Transverse colon (tissue), 4 donors: Measurements from ENCODE around the gene BCOR. TPM values are rescaled to one million over a fixed set of nuclear protein-coding genes. Genes with fewer than 3 reads are reported as not detected.
A peak's percentile ranks its signal among the peaks of the same experiment; 100 is the strongest.

Experiments
- DNase-seq: peaks from one replicate; pipeline ENCODE4 v3.0.0-alpha.2; 2019
- H3K27ac ChIP-seq, 4 donors: fragments of 200-600 bp; sonication (generic); 2 replicates each; pipeline ENCODE4 v1.5.1; 2016 to 2018; ENCODE audit warnings: inconsistent platforms in 4 of 4
- H3K27me3 ChIP-seq: fragments of 200-600 bp; sonication (generic); 2 replicates; pipeline ENCODE4 v1.5.1; 2017; ENCODE audit warnings: inconsistent platforms
- H3K36me3 ChIP-seq, 4 donors: fragments of 200-600 bp; sonication (generic); 2 replicates each; pipeline ENCODE4 v1.5.1; 2017 to 2019; ENCODE audit warnings: inconsistent platforms in 4 of 4
- H3K4me1 ChIP-seq, 4 donors: fragments of 200-600 bp; sonication (generic); 2 replicates each; pipeline ENCODE4 v1.5.1; 2017 to 2020; ENCODE audit warnings: inconsistent platforms in 4 of 4
- H3K4me3 ChIP-seq, 4 donors: fragments of 200-600 bp; sonication (generic); 1 replicate in 1 of 4; 2 replicates in 3 of 4; pipeline versions ENCODE4 v1.5.1 to v1.6.1; 2017 to 2019; ENCODE audit warnings: inconsistent platforms in 4 of 4
- H3K9me3 ChIP-seq, 2 donors: fragments of 200-600 bp; sonication (generic); 2 replicates each; pipeline ENCODE4 v1.5.1; 2017 to 2019; ENCODE audit warnings: inconsistent platforms in 2 of 2
- EP300 ChIP-seq: sonication (generic); formaldehyde crosslinking; IDR thresholded peaks from one replicate; pipeline ENCODE4 v1.6.1; 2017; ENCODE audit warnings: antibody characterized with exemption, low read depth
- POLR2A ChIP-seq: fragments of 450-650 bp; IDR thresholded peaks from one replicate; pipeline ENCODE4 v1.6.1; 2016; ENCODE audit warnings: antibody characterized with exemption, mild to moderate bottlenecking, moderate library complexity
- POLR2AphosphoS5 ChIP-seq, 3 donors: sonication (generic); formaldehyde crosslinking; IDR thresholded peaks; one replicate each; pipeline ENCODE4 v1.6.1; 2016; ENCODE audit warnings: antibody characterized with exemption in 3 of 3
- WGBS, 2 donors: methylation state at CpG; one replicate each; pipeline ENCODE4 v1.1.5; 2018; ENCODE audit warnings: low coverage in 1 of 2; 5-methylcytosine and 5-hydroxymethylcytosine counted together
- in situ Hi-C, 4 donors: fragments of 200-750 bp; cut with MboI; loops; one replicate each; pipeline versions ENCODE4 v1.15.0 to v1.15.1; 2017; ENCODE audit warnings: low sequenced_read_pairs in 3 of 4, low pct_ligation_motif_present in 1 of 4, low pct_unique_long_range_greater_than_20kb in 1 of 4
- intact Hi-C: fragments of 100-400 bp; cut with DNase I; formaldehyde crosslinking; loops from one replicate; pipeline ENCODE4 v1.15.1; 2023; ENCODE audit warnings: low total_unique reads
- total RNA-seq, 4 donors: library from RNA; depleted of rRNA; stranded (reverse); fragments of >200 nt; gene quantifications; one replicate each; pipeline ENCODE4 v1.1.0, GENCODE V29; 2016
- TF ChIP-seq, protein P1 (sequence below), 5 experiments: fragments of 200-600 bp in 3 of 5; fragments of 450-650 bp in 2 of 5; sonication (generic) in 3 of 5; IDR thresholded peaks; 1 replicate in 2 of 5; 2 replicates in 3 of 5; pipeline ENCODE4 v1.5.1; 2016 to 2017; ENCODE audit warnings: antibody characterized with exemption in 5 of 5, inconsistent platforms in 3 of 5, mild to moderate bottlenecking in 2 of 5, moderate library complexity in 1 of 5

The BCOR gene
- total RNA-seq, 4 donors from 2014 or later, result 17.9 to 27.8 (median 20.4) TPM

DNA sequence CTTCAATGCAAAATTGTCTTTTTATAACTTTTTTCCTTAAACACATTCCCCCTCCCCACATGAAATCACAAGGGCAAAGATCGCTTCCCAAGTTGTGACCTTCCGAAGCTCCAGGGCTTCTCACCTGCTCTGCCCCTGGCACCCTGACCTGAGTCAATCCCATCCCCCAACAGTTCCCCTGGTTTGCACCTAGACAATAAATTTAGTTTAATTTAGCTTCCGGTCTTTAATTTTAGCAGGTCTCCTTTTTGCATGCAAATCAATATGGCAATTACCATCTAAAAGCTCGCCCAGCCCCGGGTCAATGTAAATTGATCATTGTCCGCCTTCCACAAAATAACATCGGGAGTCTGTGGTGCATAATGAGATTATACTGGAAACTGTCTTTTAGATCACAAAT lies 6.8 kb downstream of the BCOR start:
- no peak for TF ChIP-seq EP300
- no peak for TF ChIP-seq POLR2A
- no peak for TF ChIP-seq POLR2AphosphoS5 (IDR thresholded peaks at IDR 0.05)
- TF ChIP-seq, protein P1, sequence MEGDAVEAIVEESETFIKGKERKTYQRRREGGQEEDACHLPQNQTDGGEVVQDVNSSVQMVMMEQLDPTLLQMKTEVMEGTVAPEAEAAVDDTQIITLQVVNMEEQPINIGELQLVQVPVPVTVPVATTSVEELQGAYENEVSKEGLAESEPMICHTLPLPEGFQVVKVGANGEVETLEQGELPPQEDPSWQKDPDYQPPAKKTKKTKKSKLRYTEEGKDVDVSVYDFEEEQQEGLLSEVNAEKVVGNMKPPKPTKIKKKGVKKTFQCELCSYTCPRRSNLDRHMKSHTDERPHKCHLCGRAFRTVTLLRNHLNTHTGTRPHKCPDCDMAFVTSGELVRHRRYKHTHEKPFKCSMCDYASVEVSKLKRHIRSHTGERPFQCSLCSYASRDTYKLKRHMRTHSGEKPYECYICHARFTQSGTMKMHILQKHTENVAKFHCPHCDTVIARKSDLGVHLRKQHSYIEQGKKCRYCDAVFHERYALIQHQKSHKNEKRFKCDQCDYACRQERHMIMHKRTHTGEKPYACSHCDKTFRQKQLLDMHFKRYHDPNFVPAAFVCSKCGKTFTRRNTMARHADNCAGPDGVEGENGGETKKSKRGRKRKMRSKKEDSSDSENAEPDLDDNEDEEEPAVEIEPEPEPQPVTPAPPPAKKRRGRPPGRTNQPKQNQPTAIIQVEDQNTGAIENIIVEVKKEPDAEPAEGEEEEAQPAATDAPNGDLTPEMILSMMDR (IDR thresholded peaks at IDR 0.05), result no peak
- in situ Hi-C loops, result no loop called here

GRCh38 chrX:40090050-40090804 lies 7.5 kb downstream of the BCOR start:
- peak; percentile 43 for DNase-seq
- no peaks in the 10 kb centered on the region for H3K36me3 ChIP-seq
- peak overlapping the region; percentile 56 to 83 (median 72) for H3K27ac ChIP-seq
- H3K9me3 ChIP-seq, result no peaks in the 10 kb centered on the region
- H3K4me1 ChIP-seq, result peaks cover 16 to 82% (median 39%) of the 10 kb centered on the region in 4 donors
- TF ChIP-seq POLR2A (no peak), POLR2AphosphoS5 (IDR thresholded peaks at IDR 0.05) (no peak), EP300 (no peak)
- TF ChIP-seq, protein P1 (IDR thresholded peaks at IDR 0.05), result no peak
- in situ Hi-C loops, result no loop called here
- no peaks in the 10 kb centered on the region for H3K27me3 ChIP-seq
- WGBS, 2 donors, result 21% methylated on average over 58 of the region's 63 CpGs; no CpG with 5 or more reads in 1 of the 2 donors
- intact Hi-C loops, result no loop called here
- peak overlapping the region in 3 of 4 donors; percentile 20 to 47 (median 22) for H3K4me3 ChIP-seq

More for the DNA sequence above, 6.8 kb downstream of the BCOR start:
- peak overlapping the region in 3 of 4 donors; percentile 66 to 83 (median 79) for H3K27ac ChIP-seq
- H3K27me3 ChIP-seq, result no peaks in the 10 kb centered on the region
- DNase-seq, result no peak
- H3K9me3 ChIP-seq, result no peaks in the 10 kb centered on the region
- WGBS, 2 donors, result 57 to 75% methylated on average over 3 to 7 of the region's 7 CpGs
- peaks cover 11 to 74% (median 33%) of the 10 kb centered on the region in 4 donors for H3K4me1 ChIP-seq
- peak overlapping the region in 1 of 4 donors; percentile 47 for H3K4me3 ChIP-seq
- intact Hi-C loops, result no loop called here
- H3K36me3 ChIP-seq, result no peaks in the 10 kb centered on the region

DNA sequence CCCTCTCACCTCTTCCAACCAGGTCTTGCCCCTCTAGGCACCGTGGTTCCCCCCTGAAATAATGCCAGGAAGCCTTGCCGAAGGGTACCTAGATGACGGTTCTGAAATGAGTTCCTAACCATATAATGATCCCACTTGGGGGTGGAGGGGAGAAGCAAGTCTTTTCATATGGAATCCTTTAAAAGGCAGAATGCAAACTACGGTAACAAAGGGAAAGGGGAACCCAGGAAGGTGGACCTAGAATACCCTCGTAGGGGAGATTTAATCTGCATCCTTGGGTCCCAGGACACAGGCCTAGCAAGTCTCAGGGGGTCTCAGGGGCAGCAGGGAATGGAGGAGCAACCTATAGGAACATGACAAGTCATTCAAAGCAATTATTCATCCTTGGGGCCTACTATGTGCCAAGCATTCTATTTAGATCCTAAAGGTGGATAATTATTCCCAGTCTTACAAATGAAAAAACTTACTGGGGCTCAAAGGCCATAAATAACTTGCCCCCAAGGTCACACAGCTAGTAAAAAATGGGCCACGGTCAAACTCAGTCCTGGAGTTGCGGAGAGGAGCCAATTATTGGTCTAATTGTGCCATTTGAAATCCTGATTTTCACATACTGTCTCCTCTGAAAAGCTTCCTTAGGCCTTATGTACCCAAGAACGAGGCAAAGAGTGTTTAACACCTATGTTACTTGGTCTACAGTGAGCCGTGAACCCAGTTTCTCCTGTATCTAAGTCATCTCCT lies 8.8 kb downstream of the BCOR start:
- Histone ChIP-seq H3K4me3 (no peak overlapping the region), H3K27me3 (no peaks in the 10 kb centered on the region), H3K27ac (peak overlapping the region; percentile 59 to 83 (median 72)), H3K4me1 (peaks cover 18 to 91% (median 50%) of the 10 kb centered on the region in 4 donors), H3K36me3 (no peaks in the 10 kb centered on the region), H3K9me3 (no peaks in the 10 kb centered on the region)
- intact Hi-C loops, result no loop called here
- in situ Hi-C loops, result loop anchor here in 1 of 4 donors (10.0 kb wide), 1 partner anchor 54 kb away; no protein-coding TSS in a partner anchor
- no peak for TF ChIP-seq POLR2A
- TF ChIP-seq, protein P1 (IDR thresholded peaks at IDR 0.05), result no peak
- TF ChIP-seq POLR2AphosphoS5 (IDR thresholded peaks at IDR 0.05), result no peak
- TF ChIP-seq EP300, result no peak
- DNase-seq, result no peak
- 43% methylated on average over 9 of the region's 9 CpGs; no CpG with 5 or more reads in 1 of the 2 donors for WGBS, 2 donors

DNA sequence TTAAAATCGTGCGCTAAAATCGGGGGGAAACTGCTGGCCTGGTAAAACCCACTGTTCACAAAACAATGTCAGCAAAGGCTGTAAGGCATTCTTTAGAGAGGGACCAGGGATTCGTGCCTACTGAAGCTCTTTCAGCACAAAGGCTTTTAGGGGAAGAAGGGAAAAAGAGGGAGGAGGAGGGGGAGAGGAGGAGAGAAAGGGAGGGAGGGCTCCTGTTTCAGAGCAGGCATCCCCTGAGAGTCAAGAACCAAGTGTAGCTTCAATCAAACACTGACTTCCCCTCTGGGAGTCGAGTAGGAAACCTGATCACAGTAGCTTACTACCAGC lies 9.5 kb downstream of the BCOR start:
- Histone ChIP-seq H3K27ac (peak overlapping the region; percentile 59 to 83 (median 72)), H3K4me1 (peaks cover 20 to 91% (median 53%) of the 10 kb centered on the region in 4 donors), H3K9me3 (no peaks in the 10 kb centered on the region), H3K36me3 (no peaks in the 10 kb centered on the region), H3K27me3 (no peaks in the 10 kb centered on the region), H3K4me3 (no peak overlapping the region)
- intact Hi-C loops, result no loop called here
- 51% methylated on average over 5 of the region's 5 CpGs; no CpG with 5 or more reads in 1 of the 2 donors for WGBS, 2 donors
- TF ChIP-seq EP300 (no peak), POLR2A (no peak), POLR2AphosphoS5 (IDR thresholded peaks at IDR 0.05) (no peak)
- TF ChIP-seq, protein P1 (IDR thresholded peaks at IDR 0.05), result no peak
- in situ Hi-C loops, result loop anchor here in 1 of 4 donors (10.0 kb wide), 1 partner anchor 53 kb away; no protein-coding TSS in a partner anchor
- DNase-seq, result no peak
